ENCODE measurements around the gene SLC36A4.
"Not testable (repeated sequence)": the region's sequence is repeated elsewhere in the genome, so short reads cannot be mapped to it uniquely, and the experiment has no call there.

SLC36A4 gene

GRCh38 chr11:93118276-93118675 is 79.5 kb downstream of the SLC36A4 start:
- no peak for DNase-seq (ENCODE audit: low spot score)

GRCh38 chr11:93117565-93117964 is 80.2 kb downstream of the SLC36A4 start:
- DNase-seq (ENCODE audit: low spot score), result no peak

- DNase-seq (ENCODE audit: low spot score), result no peak
Measured at GRCh38 chr11:93116641-93117441, 81.0 kb downstream of the SLC36A4 start.

- DNase-seq (ENCODE audit: low spot score), result no peak
Measured at GRCh38 chr11:93114304-93114703, 83.5 kb downstream of the SLC36A4 start.

DNA sequence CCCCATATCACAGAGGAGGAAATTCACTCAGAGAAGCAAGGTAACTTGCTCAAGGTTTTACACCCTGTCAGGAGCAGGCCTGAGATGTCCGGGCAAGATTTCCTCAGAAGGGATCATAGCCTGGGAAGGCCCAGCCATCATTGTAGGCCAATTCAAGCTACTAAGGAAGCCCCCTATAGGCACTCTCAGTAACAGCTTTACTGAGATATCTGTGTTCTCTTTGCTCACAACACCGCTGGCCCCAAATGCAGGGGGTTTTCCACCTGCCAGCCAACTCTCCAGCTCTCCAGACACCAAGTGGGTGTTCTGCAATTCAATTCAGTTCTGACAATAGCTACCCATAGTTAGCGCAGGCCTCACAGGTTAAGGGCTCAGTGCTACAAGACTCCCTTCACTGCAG is 84.0 kb downstream of the SLC36A4 start:
- DNase-seq (ENCODE audit: low spot score), result no peak

DNA sequence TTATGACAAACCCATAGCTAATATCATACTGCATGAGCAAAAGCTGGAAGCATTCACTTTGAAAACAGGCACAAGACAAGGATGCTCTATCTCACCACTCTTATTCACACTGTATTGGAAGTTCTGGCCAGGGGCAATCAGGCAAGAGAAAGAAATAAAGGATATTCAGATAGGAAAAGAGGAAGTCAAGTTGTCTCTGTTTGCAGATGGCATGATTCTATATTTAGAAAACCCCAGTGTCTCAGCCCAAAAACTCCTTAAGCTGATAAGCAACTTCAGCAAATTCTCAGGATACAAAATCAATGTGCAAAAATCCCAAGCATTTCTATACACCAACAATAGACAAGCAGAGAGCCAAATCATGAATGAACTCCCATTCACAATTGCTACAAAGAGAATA is 86.6 kb downstream of the SLC36A4 start:
- not testable (repeated sequence) for DNase-seq (ENCODE audit: low spot score)

DNA sequence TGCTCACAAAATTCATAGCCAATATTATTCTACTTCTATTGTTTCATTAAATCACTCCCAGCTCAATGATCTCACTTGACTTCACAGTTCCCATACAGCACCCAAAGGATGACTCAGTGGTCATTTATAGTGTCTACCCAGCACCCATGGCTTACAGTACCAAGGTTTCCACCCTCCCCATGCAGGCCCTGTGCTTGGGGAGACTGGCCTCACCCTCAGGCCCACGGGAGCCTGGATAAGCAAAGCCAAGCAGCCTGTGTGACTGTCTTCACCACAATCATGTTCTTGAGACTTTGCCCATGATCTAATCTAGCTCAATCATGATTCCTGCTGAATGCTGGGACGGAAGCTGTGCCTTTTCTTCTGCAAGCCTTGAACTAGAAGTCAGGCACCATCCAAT is 97.6 kb downstream of the SLC36A4 start:
- no peak for DNase-seq (ENCODE audit: low spot score)

DNA sequence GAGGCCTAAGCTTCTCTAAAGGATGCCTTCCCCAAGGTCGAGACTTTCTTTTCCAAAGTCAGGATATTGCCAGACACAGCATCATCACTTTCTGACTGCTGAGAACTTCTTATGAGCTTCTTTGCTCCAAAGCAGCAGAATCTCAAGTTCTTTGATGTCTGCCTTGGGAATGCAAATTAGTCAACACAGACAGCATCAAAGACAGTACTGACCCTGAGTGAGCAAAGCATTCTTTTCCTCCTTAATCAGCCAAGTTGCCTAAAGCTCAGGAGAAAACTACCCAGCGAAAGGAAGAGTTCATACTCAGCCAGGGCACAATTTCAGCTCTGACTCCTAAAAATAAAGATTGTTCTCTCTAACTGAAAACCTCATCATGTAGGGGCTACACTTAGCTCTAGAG is 98.0 kb downstream of the SLC36A4 start:
- DNase-seq (ENCODE audit: low spot score), result no peak

Data from Ammon's horn (tissue), 1 donor.